Stimulated activated naive B cell treated with anti-CD40 and anti-IgM and Interleukin-4, amounts not matched to agents 10 μg/mL and 1 μg/mL and 100 μg/mL, for 72 hours (primary cell): ENCODE data around the gene CTAGE9.
"Not testable (repeated sequence)": the region's sequence is repeated elsewhere in the genome, so short reads cannot be mapped to it uniquely, and the experiment has no call there.

ENCODE experiments used
- ATAC-seq, 2 donors: fragments of 150-1000 bp; cut with Tn5 transposase; replicated peaks; 2 replicates each; pipeline ENCODE4 v1.10.0; 2021; ENCODE audit warnings: moderate library complexity in 1 of 2
- DNase-seq: peaks from one replicate; pipeline ENCODE4 v3.0.0; 2021
- H3K27ac Mint-ChIP-seq: one replicate; pipeline ENCODE4 v1.8.0; 2022; ENCODE audit warnings: mild to moderate bottlenecking, mixed read lengths
- H3K27me3 Mint-ChIP-seq, 2 donors: one replicate each; pipeline ENCODE4 v1.8.0; 2022; ENCODE audit warnings: mixed read lengths in 2 of 2
- H3K36me3 Mint-ChIP-seq, 2 donors: one replicate each; pipeline ENCODE4 v1.8.0; 2022; ENCODE audit warnings: mixed read lengths in 2 of 2, mild to moderate bottlenecking in 1 of 2
- H3K4me1 Mint-ChIP-seq, 2 donors: one replicate each; pipeline ENCODE4 v1.8.0; 2022; ENCODE audit warnings: mixed read lengths in 2 of 2, mild to moderate bottlenecking in 1 of 2
- H3K4me3 Mint-ChIP-seq, 2 donors: one replicate each; pipeline ENCODE4 v1.8.0; 2022; ENCODE audit warnings: mild to moderate bottlenecking in 2 of 2, mixed read lengths in 2 of 2, moderate library complexity in 1 of 2
- H3K9me3 Mint-ChIP-seq, 2 donors: one replicate each; pipeline ENCODE4 v1.8.0; 2022; ENCODE audit warnings: mixed read lengths in 2 of 2, mild to moderate bottlenecking in 1 of 2

CTAGE9 gene

DNA sequence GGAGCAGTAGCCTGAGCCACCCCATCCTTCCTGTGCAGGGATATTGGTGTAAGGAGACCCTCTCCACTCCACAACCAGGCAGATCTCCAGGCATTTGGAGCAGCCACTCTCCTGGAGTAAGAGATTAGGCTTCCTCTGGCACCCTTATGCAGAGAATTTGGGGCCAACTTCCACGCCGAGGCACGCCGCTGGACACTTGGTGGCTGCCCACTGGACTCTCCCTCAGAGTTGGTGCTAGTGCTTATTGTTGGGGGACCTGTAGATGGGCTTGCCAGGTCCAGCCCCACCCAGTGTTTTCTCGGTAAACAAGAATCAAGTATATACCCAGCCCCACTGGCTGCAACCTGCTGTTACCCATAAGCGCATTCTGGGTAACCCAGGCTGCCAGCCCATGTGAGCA, 4.8 kb upstream of the CTAGE9 start:
- not testable (repeated sequence) for H3K36me3 Mint-ChIP-seq, H3K27me3 Mint-ChIP-seq, H3K4me3 Mint-ChIP-seq, H3K9me3 Mint-ChIP-seq, H3K27ac Mint-ChIP-seq, H3K4me1 Mint-ChIP-seq, DNase-seq
- ATAC-seq, result peak in 1 of 2 donors; percentile 48

DNA sequence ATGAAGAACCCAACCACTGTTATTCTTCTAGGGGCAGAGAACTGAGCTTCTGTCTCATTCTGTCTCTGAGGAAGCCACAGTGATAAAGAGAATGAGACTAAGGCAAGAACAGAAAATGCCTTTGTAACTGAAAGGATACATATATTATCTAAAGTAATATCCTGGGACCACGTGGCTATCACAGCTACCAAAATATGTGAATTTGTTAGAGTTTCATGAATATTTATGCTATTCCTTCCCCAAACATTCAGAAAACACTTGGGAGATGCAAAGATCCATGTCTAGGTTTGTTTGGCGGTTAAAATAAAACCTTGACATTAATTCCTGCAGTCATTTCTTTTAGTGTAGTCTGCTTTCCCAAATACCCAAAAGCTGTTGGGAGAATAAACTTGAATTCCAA, 6.9 kb downstream of the CTAGE9 start:
- H3K27me3 Mint-ChIP-seq, H3K4me1 Mint-ChIP-seq, ATAC-seq, H3K9me3 Mint-ChIP-seq, H3K27ac Mint-ChIP-seq, H3K36me3 Mint-ChIP-seq, DNase-seq, H3K4me3 Mint-ChIP-seq: not testable (repeated sequence)

DNA sequence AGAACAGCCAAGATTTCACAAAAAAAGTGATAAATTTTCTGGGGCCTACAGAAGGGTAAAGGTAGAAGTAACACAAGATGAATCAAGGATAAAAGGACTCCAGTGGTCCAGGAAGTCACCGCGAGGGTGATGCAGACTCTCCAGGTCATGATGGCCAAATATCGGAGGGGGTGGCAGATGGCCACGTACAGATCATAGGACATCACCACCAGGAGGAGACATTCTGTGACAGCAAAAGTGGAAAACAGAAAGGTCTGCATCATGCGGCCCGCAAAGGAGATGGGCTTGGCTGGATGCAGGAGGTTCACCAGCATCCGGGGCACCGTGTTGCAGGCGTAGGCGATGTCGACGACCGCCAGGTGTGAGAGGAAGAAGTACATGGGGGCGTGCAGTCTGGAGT, 10.0 kb downstream of the CTAGE9 start:
- H3K27ac Mint-ChIP-seq, ATAC-seq, H3K9me3 Mint-ChIP-seq, H3K27me3 Mint-ChIP-seq, H3K4me3 Mint-ChIP-seq, DNase-seq: not testable (repeated sequence)
- Mint-ChIP-seq H3K4me1 (peaks cover 6 to 14% of the 10 kb centered on the region in 2 donors), H3K36me3 (peaks cover 5 to 13% of the 10 kb centered on the region in 2 donors)

DNA sequence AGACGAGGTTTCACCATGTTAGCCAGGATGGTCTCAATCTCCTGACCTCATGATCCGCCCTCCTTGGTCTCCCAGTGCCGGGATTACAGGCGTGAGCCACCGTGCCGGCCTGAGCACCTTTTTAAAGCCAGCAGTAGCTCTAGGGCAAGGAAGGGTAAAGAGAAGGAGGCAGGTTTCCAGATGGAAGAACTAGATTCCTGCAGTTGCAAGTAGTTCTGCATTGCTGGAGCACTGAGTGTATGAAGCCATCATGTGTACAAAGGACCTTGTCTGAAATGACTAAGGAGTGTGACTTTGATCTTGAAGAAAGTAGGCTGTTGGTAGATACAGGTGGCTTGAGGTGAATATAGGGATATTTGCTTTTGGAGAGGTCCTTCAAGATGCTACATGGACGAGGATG, 13.9 kb downstream of the CTAGE9 start:
- H3K27me3 Mint-ChIP-seq, result no peaks in the 10 kb centered on the region
- H3K9me3 Mint-ChIP-seq, result no peaks in the 10 kb centered on the region
- DNase-seq (no peak), ATAC-seq (no peak)
- peaks cover 7 to 13% of the 10 kb centered on the region in 2 donors for H3K36me3 Mint-ChIP-seq
- peaks cover 11 to 26% of the 10 kb centered on the region in 2 donors for H3K4me1 Mint-ChIP-seq
- no peak overlapping the region for H3K27ac Mint-ChIP-seq
- no peak overlapping the region for H3K4me3 Mint-ChIP-seq

DNA sequence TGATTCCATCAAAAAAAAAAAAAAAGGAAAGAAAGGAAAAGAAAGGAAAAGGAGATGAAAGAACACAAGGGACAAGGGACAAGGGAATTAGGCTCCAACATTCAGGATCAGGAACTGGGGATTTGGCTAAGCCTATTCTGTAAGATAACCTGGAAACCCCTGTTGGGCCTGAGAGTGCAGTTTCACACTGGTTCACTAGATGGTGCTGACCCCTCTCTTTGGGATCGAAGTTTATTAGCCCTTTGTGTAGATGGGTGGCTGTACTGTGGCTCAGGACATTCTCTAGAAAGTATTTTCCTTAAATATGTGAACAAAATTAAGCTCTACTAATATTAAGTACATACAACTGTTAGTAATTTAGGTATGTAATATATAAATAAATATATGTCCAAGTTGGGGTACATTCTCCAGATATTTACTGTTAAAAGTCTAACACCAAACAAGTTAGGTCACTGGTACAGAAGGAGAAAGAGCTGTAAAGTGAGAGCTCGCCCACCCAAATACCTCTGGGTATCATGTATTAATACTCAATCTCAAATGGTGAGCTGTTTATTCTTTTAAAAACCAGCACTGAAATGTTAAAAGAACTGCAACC, 15.9 kb downstream of the CTAGE9 start:
- Mint-ChIP-seq H3K36me3 (peaks cover 7 to 13% of the 10 kb centered on the region in 2 donors), H3K4me1 (peaks cover 18 to 46% of the 10 kb centered on the region in 2 donors), H3K27me3 (no peaks in the 10 kb centered on the region), H3K4me3 (no peak overlapping the region), H3K27ac (no peak overlapping the region), H3K9me3 (no peaks in the 10 kb centered on the region)
- ATAC-seq (peak; percentile 87 to 91), DNase-seq (peak; percentile 41)

DNA sequence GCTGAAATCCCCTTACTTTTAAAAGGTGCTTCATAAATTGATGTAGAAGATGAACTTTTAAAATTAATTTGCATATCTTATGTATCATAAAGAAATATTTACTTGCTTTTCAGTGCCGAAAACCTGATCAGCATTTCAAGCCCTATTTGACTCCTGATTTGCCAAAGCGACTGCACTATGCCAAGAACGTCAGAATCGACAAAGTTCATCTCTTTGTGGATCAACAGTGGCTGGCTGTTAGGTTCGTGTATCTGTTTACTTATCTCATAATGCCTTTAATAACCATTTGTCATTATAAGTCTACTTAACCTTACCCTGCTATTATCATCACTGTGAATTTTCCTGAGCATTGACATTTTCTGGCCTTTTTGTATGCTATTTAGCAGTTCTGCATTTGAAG, 17.4 kb downstream of the CTAGE9 start:
- Mint-ChIP-seq H3K27ac (no peak overlapping the region), H3K36me3 (peaks cover 15 to 21% of the 10 kb centered on the region in 2 donors), H3K4me1 (peaks cover 30 to 61% of the 10 kb centered on the region in 2 donors), H3K4me3 (no peak overlapping the region), H3K9me3 (peaks cover 0 to 3% of the 10 kb centered on the region in 2 donors), H3K27me3 (no peaks in the 10 kb centered on the region)
- ATAC-seq (no peak), DNase-seq (no peak)

DNA sequence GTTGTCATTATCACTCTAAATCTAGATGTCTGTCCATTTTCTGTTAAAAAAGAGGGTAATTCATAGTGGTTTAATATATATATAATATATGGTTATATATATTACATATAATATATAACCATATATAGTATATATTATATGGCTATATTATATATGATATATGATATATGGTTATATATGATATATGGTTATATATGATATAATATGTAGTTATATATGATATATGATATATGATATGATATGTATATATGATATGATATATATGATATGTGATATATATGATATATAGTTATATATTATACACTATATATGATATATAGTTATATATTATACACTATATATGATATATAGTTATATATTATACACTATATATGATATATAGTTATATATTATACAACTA, 18.2 kb downstream of the CTAGE9 start:
- Mint-ChIP-seq H3K4me3 (no peak overlapping the region), H3K27me3 (no peaks in the 10 kb centered on the region), H3K27ac (no peak overlapping the region), H3K36me3 (peaks cover 13 to 21% of the 10 kb centered on the region in 2 donors), H3K4me1 (peaks cover 33 to 64% of the 10 kb centered on the region in 2 donors), H3K9me3 (peaks cover 0 to 3% of the 10 kb centered on the region in 2 donors)
- DNase-seq (no peak), ATAC-seq (no peak)

DNA sequence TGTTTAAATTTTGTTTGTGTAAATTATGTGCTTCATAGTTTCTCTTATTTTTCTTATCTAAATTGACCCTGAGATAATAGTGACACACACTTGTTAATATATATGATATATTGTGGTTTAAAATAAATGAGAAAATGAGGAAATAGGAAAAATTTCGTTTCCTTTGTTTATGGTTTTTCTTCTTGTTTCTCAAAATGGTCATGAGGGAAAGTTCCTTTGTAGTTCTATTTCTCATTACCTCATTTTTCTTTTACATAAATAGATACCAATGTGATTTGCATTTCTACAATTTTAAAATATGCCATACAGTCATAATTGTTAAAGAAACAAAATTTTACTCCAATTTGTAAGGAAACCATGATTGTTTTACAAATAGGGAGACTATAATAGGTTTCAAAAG, 18.8 kb downstream of the CTAGE9 start:
- Mint-ChIP-seq H3K4me3 (peak overlapping the region in 1 of 2 donors; percentile 43), H3K4me1 (peaks cover 35 to 65% of the 10 kb centered on the region in 2 donors)
- ATAC-seq, result peak; percentile 8 to 21

DNA sequence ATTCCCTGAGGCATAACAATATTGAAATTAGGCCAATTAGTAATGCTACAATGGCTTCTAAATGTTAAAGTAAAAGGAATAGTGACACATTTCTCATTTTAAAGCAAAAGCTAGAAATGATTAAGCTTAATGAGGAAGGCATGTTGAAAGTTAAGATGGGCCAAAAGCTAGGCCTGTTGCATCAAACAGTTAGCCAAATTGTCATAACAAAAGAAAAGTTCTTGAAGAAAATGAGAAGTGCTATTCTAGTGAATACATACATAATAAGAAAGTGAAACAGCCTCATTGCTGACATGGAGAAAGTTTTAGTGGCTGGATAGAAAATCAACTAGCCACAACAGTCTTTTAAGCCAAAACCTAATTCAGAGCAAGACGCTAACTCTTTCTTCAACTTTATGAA, 22.5 kb downstream of the CTAGE9 start:
- Mint-ChIP-seq H3K27me3 (no peaks in the 10 kb centered on the region), H3K4me3 (peak overlapping the region; percentile 60 to 66), H3K9me3 (peaks cover 0 to 3% of the 10 kb centered on the region in 2 donors), H3K4me1 (peaks cover 35 to 73% of the 10 kb centered on the region in 2 donors), H3K27ac (peak overlapping the region; percentile 97), H3K36me3 (peaks cover 11 to 15% of the 10 kb centered on the region in 2 donors)
- DNase-seq (peak; percentile 47), ATAC-seq (peak; percentile 66 to 70)

More for the DNA sequence above, 18.8 kb downstream of the CTAGE9 start:
- no peaks in the 10 kb centered on the region for H3K27me3 Mint-ChIP-seq
- H3K9me3 Mint-ChIP-seq, result peaks cover 0 to 3% of the 10 kb centered on the region in 2 donors
- H3K36me3 Mint-ChIP-seq, result peaks cover 13 to 20% of the 10 kb centered on the region in 2 donors
- peak overlapping the region; percentile 21 for H3K27ac Mint-ChIP-seq
- no peak for DNase-seq

DNA sequence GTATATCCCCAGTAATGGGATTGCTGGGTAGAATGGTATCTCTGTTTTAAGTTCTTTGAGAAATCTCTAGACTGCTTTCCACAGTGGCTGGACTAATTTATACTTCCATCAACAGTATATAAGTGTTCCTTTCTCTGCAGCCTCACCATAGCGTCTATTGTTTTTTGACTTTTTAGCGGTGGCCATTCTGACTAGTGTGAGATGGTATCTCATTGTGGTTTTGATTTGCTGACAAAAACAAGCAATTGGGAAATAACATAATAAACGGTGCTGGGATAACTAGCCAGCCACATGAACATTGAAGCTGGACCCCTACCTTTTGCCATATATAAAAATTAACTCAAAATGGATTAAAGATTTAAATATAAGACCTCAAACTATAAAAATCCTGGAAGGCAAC, 23.8 kb downstream of the CTAGE9 start:
- DNase-seq, result no peak
- no peak for ATAC-seq
- Mint-ChIP-seq H3K27ac (peak overlapping the region; percentile 92), H3K4me1 (peaks cover 38 to 78% of the 10 kb centered on the region in 2 donors), H3K36me3 (peaks cover 14 to 15% of the 10 kb centered on the region in 2 donors), H3K9me3 (peaks cover 0 to 3% of the 10 kb centered on the region in 2 donors), H3K27me3 (no peaks in the 10 kb centered on the region), H3K4me3 (no peak overlapping the region)

DNA sequence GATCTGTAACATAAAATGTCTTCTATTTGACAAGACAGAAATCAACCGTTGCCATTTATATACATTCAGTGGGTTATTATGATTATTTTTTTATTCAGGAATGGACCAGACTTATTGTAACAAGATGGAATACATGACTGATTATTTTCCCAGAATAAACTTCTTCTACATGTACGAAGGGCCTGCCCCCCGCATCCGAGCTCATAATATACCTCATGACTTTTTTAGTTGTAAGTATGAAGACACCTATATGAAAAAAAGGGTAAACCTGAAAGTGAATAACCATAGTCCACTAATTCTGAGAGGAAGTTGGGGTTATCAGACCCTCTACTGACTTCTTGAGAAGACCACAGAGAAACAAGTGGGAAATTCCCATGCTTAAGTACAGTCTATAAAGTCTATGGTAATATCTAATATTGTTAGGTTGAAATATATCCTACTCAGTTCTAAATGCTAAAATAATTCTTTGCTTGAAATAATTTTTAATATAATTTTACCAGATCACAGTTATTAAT, 25.5 kb downstream of the CTAGE9 start:
- ATAC-seq (peak; percentile 61 to 66), DNase-seq (peak; percentile 62)
- peak overlapping the region; percentile 91 for H3K27ac Mint-ChIP-seq
- no peak overlapping the region for H3K4me3 Mint-ChIP-seq
- H3K36me3 Mint-ChIP-seq, result peaks cover 20 to 23% of the 10 kb centered on the region in 2 donors
- peaks cover 0 to 6% of the 10 kb centered on the region in 2 donors for H3K9me3 Mint-ChIP-seq
- H3K4me1 Mint-ChIP-seq, result peaks cover 41 to 72% of the 10 kb centered on the region in 2 donors
- no peaks in the 10 kb centered on the region for H3K27me3 Mint-ChIP-seq

DNA sequence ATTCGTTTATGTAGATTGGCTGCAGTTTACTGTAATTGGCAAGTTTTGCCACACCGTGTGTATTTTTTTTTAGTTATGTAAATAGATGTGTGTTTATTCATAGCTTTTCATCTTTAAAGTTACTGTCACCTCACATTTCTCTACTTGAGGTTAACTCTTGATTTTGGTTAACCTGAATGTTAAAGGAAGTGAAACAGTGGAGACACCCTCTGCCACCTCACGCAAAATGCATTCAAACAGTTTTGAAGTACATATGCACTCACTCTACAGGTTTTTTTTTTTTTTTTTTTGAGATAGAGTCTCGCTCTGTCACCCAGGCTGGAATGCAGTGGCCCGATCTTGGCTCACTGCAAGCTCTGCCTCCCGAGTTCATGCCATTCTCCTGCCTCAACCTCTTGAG, 27.3 kb downstream of the CTAGE9 start:
- peak; percentile 71 for DNase-seq
- Mint-ChIP-seq H3K36me3 (peaks cover 21 to 22% of the 10 kb centered on the region in 2 donors), H3K4me3 (peak overlapping the region; percentile 34 to 46), H3K9me3 (peaks cover 0 to 6% of the 10 kb centered on the region in 2 donors), H3K4me1 (peaks cover 33 to 70% of the 10 kb centered on the region in 2 donors), H3K27ac (peak overlapping the region; percentile 96), H3K27me3 (no peaks in the 10 kb centered on the region)
- peak; percentile 64 to 75 for ATAC-seq

DNA sequence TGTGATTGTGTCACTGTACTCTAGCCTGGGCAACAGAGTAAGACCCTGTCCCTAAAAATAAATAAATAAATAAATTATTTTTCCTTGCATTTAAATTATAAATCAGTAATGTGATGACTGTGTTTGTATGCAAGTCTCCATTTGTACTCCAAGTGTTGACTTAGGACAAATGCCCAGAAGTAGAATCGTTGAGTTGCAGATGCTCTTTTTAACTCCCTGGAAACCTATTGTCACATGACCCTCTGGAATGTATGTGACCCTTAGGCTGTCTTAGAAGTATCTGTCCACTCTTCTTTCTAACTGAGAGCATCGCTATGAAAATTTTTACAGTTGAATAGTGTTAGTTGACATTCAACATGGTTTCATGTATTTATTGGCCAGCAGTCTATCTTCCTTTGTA, 28.4 kb downstream of the CTAGE9 start:
- H3K4me3 Mint-ChIP-seq, result no peak overlapping the region
- H3K9me3 Mint-ChIP-seq, result peaks cover 0 to 6% of the 10 kb centered on the region in 2 donors
- ATAC-seq (no peak), DNase-seq (no peak)
- H3K36me3 Mint-ChIP-seq, result peaks cover 20% of the 10 kb centered on the region in 2 donors
- peak overlapping the region; percentile 71 for H3K27ac Mint-ChIP-seq
- no peaks in the 10 kb centered on the region for H3K27me3 Mint-ChIP-seq
- H3K4me1 Mint-ChIP-seq, result peaks cover 28 to 59% of the 10 kb centered on the region in 2 donors

DNA sequence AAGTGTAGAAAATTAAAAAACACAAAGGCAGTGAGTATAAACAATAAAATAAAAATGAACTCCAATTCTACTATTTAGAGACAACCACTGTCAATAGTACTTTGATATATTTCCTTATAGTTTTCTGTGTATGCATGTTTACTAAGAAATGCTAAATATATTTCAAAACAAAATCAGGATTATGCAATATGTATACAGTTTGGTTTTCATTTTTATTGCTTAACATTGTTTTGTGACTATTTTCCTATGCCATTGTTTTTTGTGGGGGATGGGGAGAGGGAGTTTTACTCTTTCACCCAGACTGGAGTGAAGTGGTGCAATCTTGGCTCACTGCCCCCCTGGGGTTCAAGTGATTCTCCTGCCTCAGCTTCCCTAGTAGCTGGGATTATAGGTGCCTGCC, 29.2 kb downstream of the CTAGE9 start:
- H3K9me3 Mint-ChIP-seq, result peaks cover 0 to 6% of the 10 kb centered on the region in 2 donors
- H3K27me3 Mint-ChIP-seq, result no peaks in the 10 kb centered on the region
- H3K36me3 Mint-ChIP-seq, result peaks cover 18 to 20% of the 10 kb centered on the region in 2 donors
- H3K27ac Mint-ChIP-seq, result peak overlapping the region; percentile 20
- peaks cover 25 to 51% of the 10 kb centered on the region in 2 donors for H3K4me1 Mint-ChIP-seq
- no peak for ATAC-seq
- H3K4me3 Mint-ChIP-seq, result no peak overlapping the region
- DNase-seq, result no peak

DNA sequence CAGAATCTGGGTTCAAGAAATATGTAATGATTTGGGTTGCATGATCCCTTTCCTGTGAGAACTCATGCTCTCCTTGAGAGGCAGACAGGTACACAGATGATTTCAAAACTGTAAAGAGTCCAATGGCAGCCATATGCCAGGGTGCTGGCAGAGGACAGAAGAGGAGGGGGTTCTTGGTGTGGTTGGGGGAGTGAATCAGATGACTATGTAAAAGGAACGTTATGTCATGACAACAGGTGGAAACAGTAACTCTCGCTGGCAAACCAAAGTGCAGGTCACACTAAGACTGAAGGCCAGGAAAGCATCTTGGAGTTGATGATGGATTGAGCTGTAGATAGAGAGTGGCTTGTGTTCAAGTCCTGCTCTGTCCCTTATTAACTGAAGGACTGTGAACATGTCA, 29.9 kb downstream of the CTAGE9 start:
- H3K27ac Mint-ChIP-seq, result peak overlapping the region; percentile 65

More for the DNA sequence above, 29.9 kb downstream of the CTAGE9 start:
- Mint-ChIP-seq H3K36me3 (peaks cover 17 to 20% of the 10 kb centered on the region in 2 donors), H3K9me3 (peaks cover 0 to 6% of the 10 kb centered on the region in 2 donors), H3K27me3 (no peaks in the 10 kb centered on the region), H3K4me1 (peaks cover 24 to 48% of the 10 kb centered on the region in 2 donors), H3K4me3 (no peak overlapping the region)
- ATAC-seq (no peak), DNase-seq (no peak)
